HG03280 (cell line): Measurements from ENCODE around the gene C19orf25.

Experiments
- ATAC-seq: cut with Tn5 transposase; IDR thresholded peaks from one replicate; pipeline ENCODE4 v1.9.1; 2021; ENCODE audit warnings: mild to moderate bottlenecking, moderate library complexity; ENCODE audit not compliant: unreplicated experiment

The C19orf25 gene

GRCh38 chr19:1466461-1467214, 12.4 kb downstream of the C19orf25 start:
- ATAC-seq = no peak

- ATAC-seq = no peak
Measured at GRCh38 chr19:1466018-1466460, 13.0 kb downstream of the C19orf25 start.

GRCh38 chr19:1465191-1466016, 13.6 kb downstream of the C19orf25 start:
- no peak for ATAC-seq

GRCh38 chr19:1461862-1462261, 17.2 kb downstream of the C19orf25 start:
- no peak for ATAC-seq

GRCh38 chr19:1460033-1460995, 18.7 kb downstream of the C19orf25 start:
- ATAC-seq = no peak

GRCh38 chr19:1459479-1459878, 19.5 kb downstream of the C19orf25 start:
- ATAC-seq = no peak

- ATAC-seq = no peak
Measured at GRCh38 chr19:1457892-1458291, 21.1 kb downstream of the C19orf25 start.

GRCh38 chr19:1457031-1457739, 21.8 kb downstream of the C19orf25 start:
- ATAC-seq = no peak

GRCh38 chr19:1456121-1456900, 22.7 kb downstream of the C19orf25 start:
- ATAC-seq = no peak

- no peak for ATAC-seq
Measured at GRCh38 chr19:1455336-1456120, 23.5 kb downstream of the C19orf25 start.

GRCh38 chr19:1455002-1455335, 24.0 kb downstream of the C19orf25 start:
- no peak for ATAC-seq

- no peak for ATAC-seq
Measured at GRCh38 chr19:1453525-1454364, 25.3 kb downstream of the C19orf25 start.

- no peak for ATAC-seq
Measured at GRCh38 chr19:1452802-1453524, 26.1 kb downstream of the C19orf25 start.

- no peak for ATAC-seq
Measured at GRCh38 chr19:1451916-1452801, 26.9 kb downstream of the C19orf25 start.

GRCh38 chr19:1450735-1451731, 28.0 kb downstream of the C19orf25 start:
- ATAC-seq = no peak
